ENCODE data around the gene PPP3CA. TPM values are rescaled to one million over a fixed set of nuclear protein-coding genes. Genes with fewer than 3 reads are reported as not detected.
"Not testable (repeated sequence)": the region's sequence is repeated elsewhere in the genome, so short reads cannot be mapped to it uniquely, and the experiment has no call there.

PPP3CA gene
- total and polyA plus RNA-seq, 7 experiments from 2014 or later, result 2.9 to 30.9 (median 16.9) TPM

GRCh38 chr4:101000496-101000895 is 346.8 kb downstream of the PPP3CA start:
- ATAC-seq (no peak), DNase-seq (no peak)
- H3K27ac Mint-ChIP-seq, result peak overlapping the region in 1 of 9 donors; percentile 11
- no peak overlapping the region for H3K4me3 Mint-ChIP-seq
- Histone ChIP-seq H3K9me3 (ENCODE audit: control insufficient read depth in 2 of 3, low read length in 3 of 3) (no peaks in the 10 kb centered on the region), H3K36me3 (ENCODE audit: control insufficient read depth in 2 of 3, insufficient read depth in 3 of 3, low read length in 3 of 3) (no peaks in the 10 kb centered on the region), H3K4me1 (ENCODE audit: control insufficient read depth in 2 of 2, insufficient read depth in 2 of 2, low read length in 2 of 2) (no peaks in the 10 kb centered on the region), H3K27me3 (ENCODE audit: control insufficient read depth in 2 of 2, insufficient read depth in 2 of 2, low read length in 2 of 2) (no peaks in the 10 kb centered on the region), H3K4me3 (ENCODE audit: low read length) (no peak overlapping the region), H3K27ac (ENCODE audit: low read depth, low read length) (no peak overlapping the region)
- peaks cover 0 to 8% (median 0%) of the 10 kb centered on the region in 7 donors for H3K4me1 Mint-ChIP-seq
- ChIA-PET CTCF (no interaction called here), POLR2A (no interaction called here)
- peaks cover 0 to 31% (median 5%) of the 10 kb centered on the region in 11 donors for H3K9me3 Mint-ChIP-seq
- peaks cover 0 to 21% (median 4%) of the 10 kb centered on the region in 5 donors for H3K36me3 Mint-ChIP-seq
- H3K27me3 Mint-ChIP-seq, result peaks cover 0 to 26% (median 0%) of the 10 kb centered on the region in 5 donors
- intact Hi-C loops (cut with micrococcal nuclease), result no loop called here

- ChIA-PET CTCF (no interaction called here), POLR2A (no interaction called here)
- H3K27ac Mint-ChIP-seq, result no peak overlapping the region
- H3K4me3 Mint-ChIP-seq, result no peak overlapping the region
- no peaks in the 10 kb centered on the region for H3K9me3 ChIP-seq (ENCODE audit: control insufficient read depth in 2 of 3, low read length in 3 of 3)
- no peaks in the 10 kb centered on the region for H3K27me3 ChIP-seq (ENCODE audit: control insufficient read depth in 2 of 2, insufficient read depth in 2 of 2, low read length in 2 of 2)
- peaks cover 0 to 7% (median 0%) of the 10 kb centered on the region in 7 donors for H3K4me1 Mint-ChIP-seq
- no peak overlapping the region for H3K4me3 ChIP-seq (ENCODE audit: low read length)
- no peaks in the 10 kb centered on the region for H3K9me3 Mint-ChIP-seq
- H3K27me3 Mint-ChIP-seq, result peaks cover 0 to 14% (median 0%) of the 10 kb centered on the region in 5 donors
- H3K36me3 Mint-ChIP-seq, result no peaks in the 10 kb centered on the region
- no peak for DNase-seq
- no peak for ATAC-seq
- H3K4me1 ChIP-seq (ENCODE audit: control insufficient read depth in 2 of 2, insufficient read depth in 2 of 2, low read length in 2 of 2), result no peaks in the 10 kb centered on the region
- intact Hi-C loops (cut with micrococcal nuclease), result no loop called here
- no peak overlapping the region for H3K27ac ChIP-seq (ENCODE audit: low read depth, low read length)
- H3K36me3 ChIP-seq (ENCODE audit: control insufficient read depth in 2 of 3, insufficient read depth in 3 of 3, low read length in 3 of 3), result no peaks in the 10 kb centered on the region
These were observed 351.7 kb downstream of the PPP3CA start for GRCh38 chr4:100995671-100996070.

DNA sequence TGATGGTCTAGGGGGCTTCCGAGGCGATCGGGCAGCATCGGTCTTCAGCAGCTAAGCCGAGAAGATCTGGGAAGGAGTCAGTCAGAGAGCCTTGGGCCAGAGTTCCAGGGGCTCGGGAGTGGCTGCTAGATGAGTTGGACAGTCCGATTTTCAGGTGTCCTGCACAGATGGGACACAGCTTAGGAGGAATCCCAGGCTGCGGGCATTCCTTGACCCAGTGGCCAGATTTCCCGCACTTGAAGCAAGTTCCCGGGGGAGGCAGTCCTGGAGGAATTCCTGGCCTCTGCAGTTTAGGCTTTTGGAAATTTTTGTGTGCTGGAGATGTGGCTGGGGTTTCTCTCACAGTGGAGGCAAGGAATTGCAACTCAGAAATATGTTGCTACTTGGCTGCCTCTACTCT is 352.3 kb downstream of the PPP3CA start:
- ATAC-seq; H3K9me3 ChIP-seq (ENCODE audit: control insufficient read depth in 2 of 3, low read length in 3 of 3); H3K27ac ChIP-seq (ENCODE audit: low read depth, low read length); H3K4me3 Mint-ChIP-seq; H3K27me3 Mint-ChIP-seq; H3K27me3 ChIP-seq (ENCODE audit: control insufficient read depth in 2 of 2, insufficient read depth in 2 of 2, low read length in 2 of 2); H3K9me3 Mint-ChIP-seq; H3K36me3 Mint-ChIP-seq; POLR2A ChIA-PET; DNase-seq; H3K4me3 ChIP-seq (ENCODE audit: low read length); H3K36me3 ChIP-seq (ENCODE audit: control insufficient read depth in 2 of 3, insufficient read depth in 3 of 3, low read length in 3 of 3); H3K4me1 Mint-ChIP-seq; H3K27ac Mint-ChIP-seq; H3K4me1 ChIP-seq (ENCODE audit: control insufficient read depth in 2 of 2, insufficient read depth in 2 of 2, low read length in 2 of 2); CTCF ChIA-PET; intact Hi-C loops (cut with micrococcal nuclease): not testable (repeated sequence)

DNA sequence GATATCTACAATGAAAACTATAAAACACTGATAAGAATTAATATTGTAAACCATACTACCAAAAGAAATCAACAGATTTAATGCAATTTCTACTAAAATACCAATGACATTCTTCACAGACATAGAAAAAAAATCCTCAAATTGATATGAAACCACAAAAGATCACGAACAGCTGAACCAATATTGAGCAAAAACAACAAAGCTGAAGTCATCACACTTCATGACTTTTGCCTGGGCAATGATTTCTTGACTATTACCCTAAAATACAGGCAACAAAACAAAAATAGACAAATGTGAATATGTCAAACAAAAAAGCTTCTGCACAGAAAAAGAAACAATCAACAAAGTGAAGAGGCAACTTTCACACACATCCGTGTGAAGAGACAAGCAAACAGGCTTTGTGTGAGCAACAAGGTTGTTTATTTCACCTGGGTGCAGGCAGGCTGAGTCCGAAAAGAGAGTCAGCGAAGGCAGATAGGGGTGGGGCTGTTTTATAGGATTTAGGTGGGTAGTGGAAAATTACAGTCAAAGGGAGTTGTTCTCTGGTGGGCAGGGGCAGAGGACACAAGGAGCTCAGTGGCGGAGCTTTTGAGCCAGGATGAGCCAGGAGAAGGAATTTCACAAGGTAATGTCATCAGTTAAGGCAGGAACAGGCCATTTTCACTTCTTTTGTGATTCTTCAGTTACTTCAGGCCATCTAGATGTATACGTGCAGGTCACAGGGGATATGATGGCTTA is 355.8 kb downstream of the PPP3CA start:
- CTCF ChIA-PET; H3K36me3 ChIP-seq (ENCODE audit: control insufficient read depth in 2 of 3, insufficient read depth in 3 of 3, low read length in 3 of 3); H3K27ac Mint-ChIP-seq; H3K27me3 ChIP-seq (ENCODE audit: control insufficient read depth in 2 of 2, insufficient read depth in 2 of 2, low read length in 2 of 2); H3K4me1 Mint-ChIP-seq; ATAC-seq; intact Hi-C loops (cut with micrococcal nuclease); H3K9me3 Mint-ChIP-seq; H3K4me3 Mint-ChIP-seq; DNase-seq; POLR2A ChIA-PET; H3K4me3 ChIP-seq (ENCODE audit: low read length); H3K36me3 Mint-ChIP-seq; H3K27ac ChIP-seq (ENCODE audit: low read depth, low read length); H3K4me1 ChIP-seq (ENCODE audit: control insufficient read depth in 2 of 2, insufficient read depth in 2 of 2, low read length in 2 of 2); H3K9me3 ChIP-seq (ENCODE audit: control insufficient read depth in 2 of 3, low read length in 3 of 3): not testable (repeated sequence)
- peaks cover 0 to 20% (median 4%) of the 10 kb centered on the region in 5 donors for H3K27me3 Mint-ChIP-seq

DNA sequence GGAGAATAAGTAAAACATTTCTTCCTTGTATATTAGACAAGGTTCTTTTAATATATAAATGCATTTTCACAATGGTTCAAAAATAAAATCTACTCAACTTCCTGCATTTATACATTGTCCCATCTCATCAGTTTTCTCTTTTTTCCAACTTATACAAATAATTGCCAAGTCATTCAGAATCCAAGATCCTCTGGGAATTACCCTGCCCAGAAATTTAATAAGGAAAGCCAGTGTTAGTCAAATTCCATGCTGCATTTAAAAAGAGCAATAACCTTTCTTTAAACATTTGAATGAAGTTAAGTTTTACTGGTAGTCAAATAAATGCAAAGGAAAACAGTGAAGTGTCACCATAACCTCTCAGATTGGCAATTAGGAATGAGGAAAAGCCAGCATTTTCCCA is 357.9 kb downstream of the PPP3CA start:
- Mint-ChIP-seq H3K4me3 (no peak overlapping the region), H3K36me3 (no peaks in the 10 kb centered on the region), H3K9me3 (no peaks in the 10 kb centered on the region), H3K27ac (no peak overlapping the region), H3K4me1 (no peaks in the 10 kb centered on the region), H3K27me3 (peaks cover 0 to 20% (median 4%) of the 10 kb centered on the region in 5 donors)
- ChIA-PET POLR2A (no interaction called here), CTCF (no interaction called here)
- ATAC-seq (no peak), DNase-seq (no peak)
- Histone ChIP-seq H3K27me3 (ENCODE audit: control insufficient read depth in 2 of 2, insufficient read depth in 2 of 2, low read length in 2 of 2) (no peaks in the 10 kb centered on the region), H3K27ac (ENCODE audit: low read depth, low read length) (no peak overlapping the region), H3K4me1 (ENCODE audit: control insufficient read depth in 2 of 2, insufficient read depth in 2 of 2, low read length in 2 of 2) (no peaks in the 10 kb centered on the region), H3K36me3 (ENCODE audit: control insufficient read depth in 2 of 3, insufficient read depth in 3 of 3, low read length in 3 of 3) (no peaks in the 10 kb centered on the region), H3K4me3 (ENCODE audit: low read length) (no peak overlapping the region), H3K9me3 (ENCODE audit: control insufficient read depth in 2 of 3, low read length in 3 of 3) (no peaks in the 10 kb centered on the region)
- intact Hi-C loops (cut with micrococcal nuclease), result loop anchor here in 1 of 2 donors (5.0 kb wide), 1 partner anchor 33 kb away; no protein-coding TSS in a partner anchor

GRCh38 chr4:100988876-100989275 is 358.4 kb downstream of the PPP3CA start:
- no peak overlapping the region for H3K4me3 Mint-ChIP-seq
- H3K9me3 ChIP-seq (ENCODE audit: control insufficient read depth in 2 of 3, low read length in 3 of 3), result no peaks in the 10 kb centered on the region
- H3K4me1 Mint-ChIP-seq, result no peaks in the 10 kb centered on the region
- no peaks in the 10 kb centered on the region for H3K27me3 ChIP-seq (ENCODE audit: control insufficient read depth in 2 of 2, insufficient read depth in 2 of 2, low read length in 2 of 2)
- no peak overlapping the region for H3K4me3 ChIP-seq (ENCODE audit: low read length)
- DNase-seq (no peak), ATAC-seq (no peak)
- intact Hi-C loops (cut with micrococcal nuclease), result loop anchor here in 1 of 2 donors (5.0 kb wide), 1 partner anchor 33 kb away; no protein-coding TSS in a partner anchor
- ChIA-PET POLR2A (no interaction called here), CTCF (no interaction called here)
- H3K27me3 Mint-ChIP-seq, result peaks cover 0 to 20% (median 4%) of the 10 kb centered on the region in 5 donors
- no peak overlapping the region for H3K27ac Mint-ChIP-seq
- no peaks in the 10 kb centered on the region for H3K4me1 ChIP-seq (ENCODE audit: control insufficient read depth in 2 of 2, insufficient read depth in 2 of 2, low read length in 2 of 2)
- no peaks in the 10 kb centered on the region for H3K36me3 Mint-ChIP-seq
- H3K36me3 ChIP-seq (ENCODE audit: control insufficient read depth in 2 of 3, insufficient read depth in 3 of 3, low read length in 3 of 3), result no peaks in the 10 kb centered on the region
- no peaks in the 10 kb centered on the region for H3K9me3 Mint-ChIP-seq
- no peak overlapping the region for H3K27ac ChIP-seq (ENCODE audit: low read depth, low read length)

- DNase-seq (no peak), ATAC-seq (no peak)
- H3K27ac ChIP-seq (ENCODE audit: low read depth, low read length), result no peak overlapping the region
- no peaks in the 10 kb centered on the region for H3K9me3 ChIP-seq (ENCODE audit: control insufficient read depth in 2 of 3, low read length in 3 of 3)
- H3K36me3 ChIP-seq (ENCODE audit: control insufficient read depth in 2 of 3, insufficient read depth in 3 of 3, low read length in 3 of 3), result no peaks in the 10 kb centered on the region
- no peak overlapping the region for H3K4me3 ChIP-seq (ENCODE audit: low read length)
- intact Hi-C loops (cut with micrococcal nuclease), result loop anchor here in 1 of 2 donors (5.0 kb wide), 1 partner anchor 36 kb away; no protein-coding TSS in a partner anchor
- no peaks in the 10 kb centered on the region for H3K4me1 ChIP-seq (ENCODE audit: control insufficient read depth in 2 of 2, insufficient read depth in 2 of 2, low read length in 2 of 2)
- Mint-ChIP-seq H3K27me3 (peaks cover 0 to 23% (median 4%) of the 10 kb centered on the region in 5 donors), H3K36me3 (no peaks in the 10 kb centered on the region), H3K4me1 (peaks cover 0 to 4% (median 0%) of the 10 kb centered on the region in 7 donors), H3K9me3 (no peaks in the 10 kb centered on the region), H3K27ac (no peak overlapping the region), H3K4me3 (no peak overlapping the region)
- ChIA-PET CTCF (no interaction called here), POLR2A (no interaction called here)
- H3K27me3 ChIP-seq (ENCODE audit: control insufficient read depth in 2 of 2, insufficient read depth in 2 of 2, low read length in 2 of 2), result no peaks in the 10 kb centered on the region
These were observed 360.9 kb downstream of the PPP3CA start for GRCh38 chr4:100986360-100986868.

Measured in naive thymus-derived CD4-positive, alpha-beta T cell (primary cell).